GDM1 (cell line): ENCODE measurements around the gene FAM187B.

Experiments
- DNase-seq: peaks from one replicate; lab custom pipeline; 2025; lab: John Stamatoyannopoulos, UW

FAM187B gene

DNA sequence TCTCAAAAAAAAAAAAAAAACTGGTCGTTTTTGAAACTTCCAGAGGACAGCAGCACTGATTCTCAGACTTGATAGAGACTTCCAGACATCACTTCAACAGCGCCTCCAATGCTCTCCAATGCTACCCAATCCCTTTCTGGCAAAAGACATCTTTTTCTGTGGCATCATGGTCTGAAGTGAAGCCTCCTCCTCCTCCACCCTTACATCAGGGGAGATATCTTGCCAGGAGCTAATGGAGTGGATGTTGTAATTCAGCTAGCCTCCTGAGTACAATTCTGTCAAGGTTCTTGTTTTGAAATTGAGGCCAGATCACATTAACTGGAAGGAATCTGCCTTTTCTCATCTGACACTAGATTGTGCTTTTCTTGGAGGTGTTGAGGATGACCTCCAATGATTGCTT, 49.8 kb downstream of the FAM187B start:
- no peak for DNase-seq

- DNase-seq, result no peak
Measured at GRCh38 chr19:35177377-35178274, 50.9 kb downstream of the FAM187B start.

- DNase-seq, result no peak
Measured at GRCh38 chr19:35176181-35176570, 52.4 kb downstream of the FAM187B start.
